IMR-90 (cell line): ENCODE results near the gene MYF6. TPM values are rescaled to one million over a fixed set of nuclear protein-coding genes. Genes with fewer than 3 reads are reported as not detected.

ENCODE experiments used
- ATAC-seq: fragments of 200-7000 bp; cut with Tn5 transposase; 2 replicates; pipeline ENCODE4 v1.9.1; 2020; ENCODE audit warnings: low read depth, mild to moderate bottlenecking, moderate library complexity
- BruUV-seq: library from RNA; stranded (reverse); fragments of 400-500 nt; replicated peaks from 2 replicates; lab custom pipeline; 2021; lab: Mats Ljungman, UMichigan
- CTCF ChIA-PET: fragments of 300-600 bp; formaldehyde crosslinking; extraction: SDS; loops from one replicate; lab custom pipeline; 2021; ENCODE audit warnings: antibody characterized with exemption; lab: Yijun Ruan, JAX
- POLR2A ChIA-PET: fragments of 300-600 bp; sonication (Branson Sonifier 250); formaldehyde crosslinking; loops from one replicate; lab custom pipeline; 2022; ENCODE audit warnings: antibody characterized with exemption; ENCODE audit not compliant: unreplicated experiment; lab: Charles Lee
- DNase-seq: peaks from one replicate; pipeline ENCODE4 v3.0.0; 2013
- H2AFZ ChIP-seq: replicated peaks from 2 replicates; pipeline ENCODE3; 2013; ENCODE audit warnings: low read length, mild to moderate bottlenecking; ENCODE audit not compliant: poor library complexity
- H2AK5ac ChIP-seq: 2 replicates; pipeline ENCODE4 v1.6.1; 2013; ENCODE audit warnings: low read depth, low read length, inconsistent platforms
- H2AK9ac ChIP-seq: replicated peaks from 2 replicates; pipeline ENCODE3; 2013; ENCODE audit warnings: mild to moderate bottlenecking, low read depth, low read length, moderate library complexity; ENCODE audit not compliant: poor library complexity
- H2BK120ac ChIP-seq: 2 replicates; pipeline ENCODE4 v1.6.1; 2013; ENCODE audit warnings: low read depth, low read length, inconsistent platforms
- H2BK15ac ChIP-seq: 3 replicates; pipeline ENCODE4 v1.6.1; 2013; ENCODE audit warnings: low read depth, low read length, inconsistent platforms
- H2BK20ac ChIP-seq: 2 replicates; pipeline ENCODE4 v1.6.1; 2013; ENCODE audit warnings: low read depth, mild to moderate bottlenecking, inconsistent platforms, low read length, moderate library complexity
- H2BK5ac ChIP-seq: 2 replicates; pipeline ENCODE4 v1.6.1; 2013; ENCODE audit warnings: mild to moderate bottlenecking, low read depth, low read length, inconsistent platforms; ENCODE audit not compliant: poor library complexity, severe bottlenecking
- H3K14ac ChIP-seq: replicated peaks from 2 replicates; pipeline ENCODE4 v1.6.1; 2013; ENCODE audit warnings: low read depth, low read length, inconsistent platforms
- H3K18ac ChIP-seq: 2 replicates; pipeline ENCODE4 v1.6.1; 2013; ENCODE audit warnings: low read depth, low read length, control low read depth
- H3K23ac ChIP-seq: 2 replicates; pipeline ENCODE4 v1.6.1; 2013; ENCODE audit warnings: low read depth, low read length, inconsistent platforms
- H3K27ac ChIP-seq: 2 replicates; pipeline ENCODE4 v1.5.1; 2013; ENCODE audit warnings: mild to moderate bottlenecking, control low read depth, low read length; ENCODE audit not compliant: insufficient read depth
- H3K27me3 ChIP-seq: 2 replicates; pipeline ENCODE4 v1.6.1; 2013; ENCODE audit warnings: low read length; ENCODE audit not compliant: control insufficient read depth, insufficient read depth
- H3K36me3 ChIP-seq: 2 replicates; pipeline ENCODE4 v1.6.1; 2013; ENCODE audit warnings: low read length, mixed read lengths; ENCODE audit not compliant: control insufficient read depth, insufficient read depth
- H3K4ac ChIP-seq: 2 replicates; pipeline ENCODE4 v1.6.1; 2013; ENCODE audit warnings: low read depth, low read length, inconsistent platforms
- H3K4me1 ChIP-seq: 2 replicates; pipeline ENCODE4 v1.6.1; 2013; ENCODE audit warnings: low read length, mixed read lengths; ENCODE audit not compliant: control insufficient read depth, insufficient read depth
- H3K4me2 ChIP-seq: 2 replicates; pipeline ENCODE4 v1.6.1; 2013; ENCODE audit warnings: low read depth, mild to moderate bottlenecking, control low read depth, low read length, moderate library complexity
- H3K4me3 ChIP-seq: 2 replicates; pipeline ENCODE4 v1.5.1; 2013; ENCODE audit warnings: low read depth, mild to moderate bottlenecking, control low read depth, low read length, moderate library complexity; ENCODE audit not compliant: insufficient read depth
- H3K56ac ChIP-seq: 2 replicates; pipeline ENCODE4 v1.6.1; 2013; ENCODE audit warnings: low read length, inconsistent platforms; ENCODE audit not compliant: insufficient read depth; ENCODE audit errors: extremely low read depth
- H3K79me1 ChIP-seq, 2 experiments: 2 replicates each; pipeline ENCODE4 v1.6.1; 2013; ENCODE audit warnings: low read length in 2 of 2, inconsistent platforms in 1 of 2, low read depth in 1 of 2
- H3K9ac ChIP-seq: 2 replicates; pipeline ENCODE4 v1.6.1; 2013; ENCODE audit warnings: low read depth, low read length, control low read depth
- H3K9me1 ChIP-seq: 2 replicates; pipeline ENCODE4 v1.6.1; 2013; ENCODE audit warnings: low read length, inconsistent platforms; ENCODE audit not compliant: insufficient read depth
- H3K9me3 ChIP-seq: 2 replicates; pipeline ENCODE4 v1.6.1; 2013; ENCODE audit warnings: low read length; ENCODE audit not compliant: control insufficient read depth, insufficient read depth
- H4K20me1 ChIP-seq: 2 replicates; pipeline ENCODE4 v1.6.1; 2013; ENCODE audit warnings: low read length, inconsistent platforms; ENCODE audit not compliant: insufficient read depth
- H4K5ac ChIP-seq: 2 replicates; pipeline ENCODE4 v1.6.1; 2013; ENCODE audit warnings: mild to moderate bottlenecking, low read depth, low read length, control low read depth
- H4K8ac ChIP-seq, 2 experiments: 2 replicates each; pipeline ENCODE4 v1.6.1; 2013; ENCODE audit warnings: low read depth in 2 of 2, low read length in 2 of 2, control low read depth in 1 of 2, inconsistent platforms in 1 of 2
- H4K91ac ChIP-seq: 2 replicates; pipeline ENCODE4 v1.6.1; 2013; ENCODE audit warnings: low read depth, low read length, inconsistent platforms; ENCODE audit not compliant: insufficient read depth
- CEBPB ChIP-seq: IDR thresholded peaks from 2 replicates; pipeline ENCODE4 v1.6.1; 2012; ENCODE audit warnings: low read depth, low read length, improper control_type of control experiment
- CHD1 ChIP-seq: IDR thresholded peaks from 2 replicates; pipeline ENCODE4 v1.6.1; 2012; ENCODE audit warnings: low read depth, low read length, improper control_type of control experiment
- MAZ ChIP-seq: IDR thresholded peaks from 2 replicates; pipeline ENCODE4 v1.6.1; 2012; ENCODE audit warnings: low read depth, mild to moderate bottlenecking, low read length, improper control_type of control experiment, moderate library complexity, borderline replicate concordance
- NFE2L2 ChIP-seq: fragments of 150-350 bp; IDR thresholded peaks from 2 replicates; pipeline ENCODE4 v1.6.1; 2016; ENCODE audit warnings: low read depth, mild to moderate bottlenecking, low read length
- RAD21 ChIP-seq: IDR thresholded peaks from 2 replicates; pipeline ENCODE4 v1.6.1; 2012; ENCODE audit warnings: low read length, improper control_type of control experiment
- RCOR1 ChIP-seq: IDR thresholded peaks from 2 replicates; pipeline ENCODE4 v1.6.1; 2012; ENCODE audit warnings: mild to moderate bottlenecking, low read length, improper control_type of control experiment; ENCODE audit not compliant: insufficient replicate concordance
- WGBS, 2 experiments: methylation state at CpG; one replicate each; pipeline versions ENCODE4 v1.1.5 to v1.1.7; 2013; ENCODE audit warnings: missing lambda C conversion rate in 2 of 2; ENCODE audit not compliant: insufficient read length in 1 of 2; ENCODE audit errors: extremely low coverage in 2 of 2; 5-methylcytosine and 5-hydroxymethylcytosine counted together
- dilution Hi-C: fragments of 300-500 bp; cut with HindIII; formaldehyde crosslinking; loops from one replicate; pipeline ENCODE4 v1.14.3; 2018; ENCODE audit warnings: low sequenced_read_pairs; ENCODE audit not compliant: unreplicated experiment
- in situ Hi-C: fragments of 300-500 bp; cut with MboI; formaldehyde crosslinking; loops from 3 replicates; pipeline ENCODE4 v1.14.3; 2019; ENCODE audit warnings: low sequenced_read_pairs, inconsistent platforms, mixed read lengths
- intact Hi-C: fragments of 100-400 bp; cut with micrococcal nuclease; formaldehyde crosslinking; loops from 2 replicates; pipeline ENCODE4 v1.10.0; 2022
- polyA plus RNA-seq, 3 experiments: library from polyadenylated mRNA; depleted of rRNA; stranded (reverse); fragments of >200 nt; gene quantifications; 2 replicates each; pipeline ENCODE4 v1.2.3, GENCODE V29; 2012; ENCODE audit warnings: low replicate concordance in 1 of 3
- total RNA-seq: library from RNA; depleted of rRNA; stranded (reverse); fragments of >200 nt; gene quantifications from 2 replicates; pipeline ENCODE4 v1.2.3, GENCODE V29; 2012

The MYF6 gene
- total and polyA plus RNA-seq, 2 of the 4 experiments (the other 2 are of a cell fraction): not detected

GRCh38 chr12:80659512-80660063 is 47.8 kb upstream of the MYF6 start:
- Histone ChIP-seq H3K23ac (no peak overlapping the region), H3K79me1 (no peaks in the 10 kb centered on the region), H3K9ac (no peak overlapping the region), H4K91ac (no peak overlapping the region), H3K4me3 (no peak overlapping the region), H2AFZ (no peak overlapping the region), H4K8ac (no peak overlapping the region), H4K20me1 (no peaks in the 10 kb centered on the region), H3K4me1 (no peaks in the 10 kb centered on the region), H3K4me2 (no peak overlapping the region), H3K14ac (no peak overlapping the region), H2AK9ac (no peak overlapping the region), H4K5ac (no peak overlapping the region), H3K4ac (no peak overlapping the region), H3K27me3 (no peaks in the 10 kb centered on the region), H3K9me1 (no peaks in the 10 kb centered on the region), H2BK5ac (no peak overlapping the region), H3K27ac (no peak overlapping the region), H3K36me3 (no peaks in the 10 kb centered on the region), H2BK120ac (no peak overlapping the region), H3K56ac (no peak overlapping the region), H3K18ac (no peak overlapping the region), H3K9me3 (no peaks in the 10 kb centered on the region), H2AK5ac (no peak overlapping the region), H2BK20ac (no peak overlapping the region), H2BK15ac (no peak overlapping the region)
- ATAC-seq: no peak
- ChIA-PET CTCF (interaction anchor here (0.6 kb wide), 1 partner anchor 46 kb away, joined by 6 read pairs; no protein-coding TSS in a partner anchor), POLR2A (no interaction called here)
- BruUV-seq: no TSS peak
- TF ChIP-seq CEBPB (no peak), NFE2L2 (no peak), RCOR1 (no peak), RAD21 (no peak), MAZ (no peak), CHD1 (no peak)
- WGBS, 2 experiments: no CpG with 5 or more reads among the region's 5 CpGs
- dilution Hi-C loops: no loop called here
- intact Hi-C loops: no loop called here
- in situ Hi-C loops: no loop called here
- DNase-seq: peak; percentile 20
